HL-60 (cell line): ENCODE measurements around the gene OXNAD1.

Experiments
- POLR2AphosphoS5 ChIP-seq: IDR thresholded peaks from 2 replicates; pipeline ENCODE4 v1.6.1; 2012; ENCODE audit warnings: low read depth
- SPI1 ChIP-seq: IDR thresholded peaks from 2 replicates; pipeline ENCODE4 v1.6.1; 2012; ENCODE audit warnings: low read depth, mild to moderate bottlenecking, borderline replicate concordance
- TF ChIP-seq, protein P1 (sequence below): IDR thresholded peaks from one replicate; pipeline ENCODE4 v1.5.1; 2011; ENCODE audit warnings: low read length, control low read depth, inconsistent platforms; ENCODE audit not compliant: insufficient read depth
- TF ChIP-seq, protein P2 (sequence below): IDR thresholded peaks from 2 replicates; pipeline ENCODE4 v1.6.1; 2012; ENCODE audit warnings: low read depth; ENCODE audit not compliant: insufficient replicate concordance

DNA sequence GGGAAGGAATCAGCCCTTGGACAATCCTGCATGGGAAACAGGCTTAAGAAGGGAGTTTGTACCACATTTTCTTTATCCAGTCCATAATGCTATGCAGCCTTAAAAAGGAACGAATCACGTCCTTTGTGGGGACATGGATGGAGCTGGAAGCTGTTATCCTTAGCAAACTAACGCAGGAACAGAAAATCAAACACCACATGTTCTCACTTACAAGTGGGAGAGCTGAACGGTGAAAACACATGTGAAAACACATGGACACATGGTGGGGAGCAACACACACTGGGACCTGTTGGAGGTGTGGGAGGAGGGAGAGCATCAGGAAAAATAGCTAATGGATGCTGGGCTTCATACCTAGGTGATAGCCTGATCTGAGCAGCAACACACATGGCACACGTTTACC lies 70.3 kb downstream of the OXNAD1 start:
- TF ChIP-seq, protein P1, sequence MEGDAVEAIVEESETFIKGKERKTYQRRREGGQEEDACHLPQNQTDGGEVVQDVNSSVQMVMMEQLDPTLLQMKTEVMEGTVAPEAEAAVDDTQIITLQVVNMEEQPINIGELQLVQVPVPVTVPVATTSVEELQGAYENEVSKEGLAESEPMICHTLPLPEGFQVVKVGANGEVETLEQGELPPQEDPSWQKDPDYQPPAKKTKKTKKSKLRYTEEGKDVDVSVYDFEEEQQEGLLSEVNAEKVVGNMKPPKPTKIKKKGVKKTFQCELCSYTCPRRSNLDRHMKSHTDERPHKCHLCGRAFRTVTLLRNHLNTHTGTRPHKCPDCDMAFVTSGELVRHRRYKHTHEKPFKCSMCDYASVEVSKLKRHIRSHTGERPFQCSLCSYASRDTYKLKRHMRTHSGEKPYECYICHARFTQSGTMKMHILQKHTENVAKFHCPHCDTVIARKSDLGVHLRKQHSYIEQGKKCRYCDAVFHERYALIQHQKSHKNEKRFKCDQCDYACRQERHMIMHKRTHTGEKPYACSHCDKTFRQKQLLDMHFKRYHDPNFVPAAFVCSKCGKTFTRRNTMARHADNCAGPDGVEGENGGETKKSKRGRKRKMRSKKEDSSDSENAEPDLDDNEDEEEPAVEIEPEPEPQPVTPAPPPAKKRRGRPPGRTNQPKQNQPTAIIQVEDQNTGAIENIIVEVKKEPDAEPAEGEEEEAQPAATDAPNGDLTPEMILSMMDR: no peak
- TF ChIP-seq POLR2AphosphoS5 (no peak), SPI1 (no peak)
- TF ChIP-seq, protein P2, sequence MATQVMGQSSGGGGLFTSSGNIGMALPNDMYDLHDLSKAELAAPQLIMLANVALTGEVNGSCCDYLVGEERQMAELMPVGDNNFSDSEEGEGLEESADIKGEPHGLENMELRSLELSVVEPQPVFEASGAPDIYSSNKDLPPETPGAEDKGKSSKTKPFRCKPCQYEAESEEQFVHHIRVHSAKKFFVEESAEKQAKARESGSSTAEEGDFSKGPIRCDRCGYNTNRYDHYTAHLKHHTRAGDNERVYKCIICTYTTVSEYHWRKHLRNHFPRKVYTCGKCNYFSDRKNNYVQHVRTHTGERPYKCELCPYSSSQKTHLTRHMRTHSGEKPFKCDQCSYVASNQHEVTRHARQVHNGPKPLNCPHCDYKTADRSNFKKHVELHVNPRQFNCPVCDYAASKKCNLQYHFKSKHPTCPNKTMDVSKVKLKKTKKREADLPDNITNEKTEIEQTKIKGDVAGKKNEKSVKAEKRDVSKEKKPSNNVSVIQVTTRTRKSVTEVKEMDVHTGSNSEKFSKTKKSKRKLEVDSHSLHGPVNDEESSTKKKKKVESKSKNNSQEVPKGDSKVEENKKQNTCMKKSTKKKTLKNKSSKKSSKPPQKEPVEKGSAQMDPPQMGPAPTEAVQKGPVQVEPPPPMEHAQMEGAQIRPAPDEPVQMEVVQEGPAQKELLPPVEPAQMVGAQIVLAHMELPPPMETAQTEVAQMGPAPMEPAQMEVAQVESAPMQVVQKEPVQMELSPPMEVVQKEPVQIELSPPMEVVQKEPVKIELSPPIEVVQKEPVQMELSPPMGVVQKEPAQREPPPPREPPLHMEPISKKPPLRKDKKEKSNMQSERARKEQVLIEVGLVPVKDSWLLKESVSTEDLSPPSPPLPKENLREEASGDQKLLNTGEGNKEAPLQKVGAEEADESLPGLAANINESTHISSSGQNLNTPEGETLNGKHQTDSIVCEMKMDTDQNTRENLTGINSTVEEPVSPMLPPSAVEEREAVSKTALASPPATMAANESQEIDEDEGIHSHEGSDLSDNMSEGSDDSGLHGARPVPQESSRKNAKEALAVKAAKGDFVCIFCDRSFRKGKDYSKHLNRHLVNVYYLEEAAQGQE: no peak
